Astrocyte (in vitro differentiated cells and primary cell): ENCODE measurements around the gene FOXL3. TPM values are rescaled to one million over a fixed set of nuclear protein-coding genes. Genes with fewer than 3 reads are reported as not detected.

Experiments
- DNase-seq: peaks from one replicate; pipeline ENCODE4 v3.0.0-alpha.2; 2010; ENCODE audit warnings: low read depth
- FAIRE-seq: peaks from 2 replicates; lab custom pipeline; 2011; peaks lifted over from hg19 to GRCh38; lab: Jason Lieb, UNC
- H2AFZ ChIP-seq: 2 replicates; pipeline ENCODE4 v1.6.0; 2012; ENCODE audit warnings: low read depth, low read length, inconsistent platforms
- H3K27ac ChIP-seq: 2 replicates; pipeline ENCODE4 v1.5.1; 2011; ENCODE audit warnings: low read depth, low read length, inconsistent platforms
- H3K27me3 ChIP-seq: 2 replicates; pipeline ENCODE4 v1.6.0; 2011; ENCODE audit warnings: low read length, inconsistent platforms; ENCODE audit not compliant: insufficient read depth
- H3K36me3 ChIP-seq: 2 replicates; pipeline ENCODE4 v1.5.1; 2011; ENCODE audit warnings: low read length, inconsistent platforms; ENCODE audit not compliant: insufficient read depth
- H3K4me1 ChIP-seq: 2 replicates; pipeline ENCODE4 v1.5.1; 2011; ENCODE audit warnings: low read length, inconsistent platforms; ENCODE audit not compliant: insufficient read depth
- H3K4me2 ChIP-seq: 2 replicates; pipeline ENCODE4 v1.6.0; 2012; ENCODE audit warnings: low read length, inconsistent platforms
- H3K4me3 ChIP-seq: 2 replicates; pipeline ENCODE4 v1.5.1; 2011; ENCODE audit warnings: low read depth, mild to moderate bottlenecking, low read length, inconsistent platforms; ENCODE audit not compliant: insufficient read depth
- H3K79me2 ChIP-seq: 2 replicates; pipeline ENCODE4 v1.6.0; 2012; ENCODE audit warnings: mild to moderate bottlenecking, low read length, inconsistent platforms; ENCODE audit not compliant: insufficient read depth
- H3K9ac ChIP-seq: 2 replicates; pipeline ENCODE4 v1.6.0; 2012; ENCODE audit warnings: mild to moderate bottlenecking, low read length, inconsistent platforms
- H3K9me3 ChIP-seq: 2 replicates; pipeline ENCODE4 v1.5.1; 2012; ENCODE audit warnings: low read depth, mild to moderate bottlenecking, low read length, inconsistent platforms; ENCODE audit not compliant: insufficient read depth
- H4K20me1 ChIP-seq: 2 replicates; pipeline ENCODE4 v1.6.0; 2012; ENCODE audit warnings: low read length, inconsistent platforms; ENCODE audit not compliant: insufficient read depth
- H3K27ac Mint-ChIP-seq: one replicate; pipeline ENCODE4 v1.8.0; 2021; ENCODE audit warnings: mild to moderate bottlenecking, mixed read lengths; ENCODE audit not compliant: unreplicated experiment
- H3K27me3 Mint-ChIP-seq: one replicate; pipeline ENCODE4 v1.8.0; 2021; ENCODE audit warnings: low read depth, mixed read lengths; ENCODE audit not compliant: unreplicated experiment
- H3K36me3 Mint-ChIP-seq: one replicate; pipeline ENCODE4 v1.8.0; 2021; ENCODE audit warnings: low read depth, mixed read lengths; ENCODE audit not compliant: unreplicated experiment
- H3K4me1 Mint-ChIP-seq: one replicate; pipeline ENCODE4 v1.8.0; 2021; ENCODE audit warnings: low read depth, mixed read lengths; ENCODE audit not compliant: unreplicated experiment
- H3K4me3 Mint-ChIP-seq: one replicate; pipeline ENCODE4 v1.8.0; 2021; ENCODE audit warnings: mild to moderate bottlenecking, moderate library complexity, mixed read lengths; ENCODE audit not compliant: unreplicated experiment
- H3K9me3 Mint-ChIP-seq: one replicate; pipeline ENCODE4 v1.8.0; 2021; ENCODE audit warnings: mild to moderate bottlenecking, mixed read lengths; ENCODE audit not compliant: unreplicated experiment
- CTCF ChIP-seq: IDR thresholded peaks from 2 replicates; pipeline ENCODE4 v1.5.1; 2011; ENCODE audit warnings: low read depth, mild to moderate bottlenecking, inconsistent platforms, low read length, moderate library complexity; ENCODE audit not compliant: insufficient read depth
- EZH2 ChIP-seq: IDR thresholded peaks from 2 replicates; pipeline ENCODE4 v1.6.1; 2012; ENCODE audit warnings: mild to moderate bottlenecking, low read length, inconsistent platforms; ENCODE audit not compliant: insufficient read depth
- total RNA-seq: library from RNA; stranded (reverse); gene quantifications from 2 replicates; pipeline ENCODE4 v1.2.1, GENCODE V29; 2021

FOXL3 gene
- total RNA-seq, 1 donor from 2014 or later, result not detected

GRCh38 chr7:300546-301290 is 10.7 kb downstream of the FOXL3 start:
- no peak overlapping the region for H3K4me3 Mint-ChIP-seq
- H3K9me3 Mint-ChIP-seq, result peaks cover 6% of the 10 kb centered on the region
- TF ChIP-seq EZH2, result no peak
- TF ChIP-seq CTCF, result no peak
- H3K4me1 Mint-ChIP-seq, result no peaks in the 10 kb centered on the region
- H3K27ac Mint-ChIP-seq, result no peak overlapping the region
- Histone ChIP-seq H4K20me1 (no peaks in the 10 kb centered on the region), H3K79me2 (no peaks in the 10 kb centered on the region), H3K27ac (no peak overlapping the region), H3K4me3 (no peak overlapping the region), H3K4me1 (no peaks in the 10 kb centered on the region), H3K36me3 (no peaks in the 10 kb centered on the region), H3K9me3 (no peaks in the 10 kb centered on the region), H2AFZ (no peak overlapping the region), H3K4me2 (no peak overlapping the region), H3K27me3 (no peaks in the 10 kb centered on the region), H3K9ac (no peak overlapping the region)
- DNase-seq, result no peak
- peaks cover 27% of the 10 kb centered on the region for H3K27me3 Mint-ChIP-seq
- no peak for FAIRE-seq
- H3K36me3 Mint-ChIP-seq, result no peaks in the 10 kb centered on the region

- no peaks in the 10 kb centered on the region for H3K36me3 Mint-ChIP-seq
- H3K9me3 Mint-ChIP-seq, result peaks cover 6% of the 10 kb centered on the region
These were observed 11.5 kb downstream of the FOXL3 start for GRCh38 chr7:301291-302053.

More at GRCh38 chr7:301291-302053, 11.5 kb downstream of the FOXL3 start:
- Histone ChIP-seq H3K9me3 (no peaks in the 10 kb centered on the region), H2AFZ (no peak overlapping the region), H3K79me2 (no peaks in the 10 kb centered on the region), H3K27me3 (no peaks in the 10 kb centered on the region), H4K20me1 (no peaks in the 10 kb centered on the region), H3K36me3 (no peaks in the 10 kb centered on the region), H3K27ac (no peak overlapping the region), H3K4me3 (no peak overlapping the region), H3K4me1 (no peaks in the 10 kb centered on the region), H3K9ac (no peak overlapping the region), H3K4me2 (no peak overlapping the region)
- Mint-ChIP-seq H3K27me3 (peaks cover 27% of the 10 kb centered on the region), H3K4me3 (no peak overlapping the region), H3K4me1 (no peaks in the 10 kb centered on the region), H3K27ac (no peak overlapping the region)
- DNase-seq, result no peak
- TF ChIP-seq EZH2 (no peak), CTCF (no peak)
- FAIRE-seq, result no peak
